Measurements from ENCODE around the gene RMND1.

GRCh38 chr6:151365233-151365632, 86.7 kb downstream of the RMND1 start:
- TF ChIP-seq CTCF (IDR thresholded peaks at IDR 0.05; ENCODE audit: low read length) = no peak
- TF ChIP-seq EZH2 (IDR thresholded peaks at IDR 0.05; ENCODE audit: borderline replicate concordance, low read length) = no peak

Measured in OCI-LY1 (cell line).